Thymus (tissue), 11 donors: ENCODE data around the gene LRP1. TPM values are rescaled to one million over a fixed set of nuclear protein-coding genes. Genes with fewer than 3 reads are reported as not detected.

Source experiments
- DNase-seq, 9 donors: peaks; one replicate each; pipeline ENCODE4 v3.0.0-alpha.2; 2013; ENCODE audit warnings: low spot score in 9 of 9, low read depth in 6 of 9, missing footprints in 1 of 9
- H3K27ac ChIP-seq, 2 donors: one replicate each; pipeline ENCODE4 v1.5.1; 2013; ENCODE audit warnings: control low read depth in 1 of 2, low read depth in 1 of 2, low read length in 1 of 2, mild to moderate bottlenecking in 1 of 2, moderate library complexity in 1 of 2
- H3K27me3 ChIP-seq, 2 donors: one replicate each; pipeline ENCODE4 v1.5.1; 2013; ENCODE audit warnings: low read length in 1 of 2; ENCODE audit not compliant: control insufficient read depth in 2 of 2, insufficient read depth in 1 of 2
- H3K36me3 ChIP-seq, 2 donors: one replicate each; pipeline ENCODE4 v1.5.1; 2013; ENCODE audit warnings: low read length in 1 of 2, mild to moderate bottlenecking in 1 of 2, moderate library complexity in 1 of 2; ENCODE audit not compliant: control insufficient read depth in 2 of 2, insufficient read depth in 2 of 2
- H3K4me1 ChIP-seq, 2 donors: one replicate each; pipeline ENCODE4 v1.5.1; 2013; ENCODE audit warnings: low read length in 2 of 2; ENCODE audit not compliant: control insufficient read depth in 2 of 2, insufficient read depth in 2 of 2
- H3K4me3 ChIP-seq, 2 donors: one replicate each; pipeline ENCODE4 v1.5.1; 2013; ENCODE audit warnings: low read length in 2 of 2, control low read depth in 1 of 2, mild to moderate bottlenecking in 1 of 2
- H3K9me3 ChIP-seq, 2 donors: one replicate each; pipeline ENCODE4 v1.5.1; 2013; ENCODE audit warnings: low read length in 1 of 2, mild to moderate bottlenecking in 1 of 2; ENCODE audit not compliant: control insufficient read depth in 2 of 2, insufficient read depth in 1 of 2
- WGBS: extraction: QIAGEN DNeasy Blood & Tissue Kit; methylation state at CpG from one replicate; pipeline ENCODE4 v1.1.7; 2013; 5-methylcytosine and 5-hydroxymethylcytosine counted together
- polyA plus RNA-seq: library from polyadenylated mRNA; stranded (reverse); fragments of 200-250 nt; gene quantifications from one replicate; pipeline ENCODE4 v1.2.3, GENCODE V29; 2013
- total RNA-seq: library from RNA; stranded (reverse); fragments of 120-200 nt; gene quantifications from one replicate; pipeline ENCODE4 v1.2.4, GENCODE V29; 2013
- donor health status: healthy.

The LRP1 gene
- total and polyA plus RNA-seq, 2 donors: 4.5 to 22.6 TPM

GRCh38 chr12:57205186-57205585 is 76.9 kb downstream of the LRP1 start:
- H3K9me3 ChIP-seq: peaks cover 0 to 3% of the 10 kb centered on the region in 2 donors
- H3K27me3 ChIP-seq: peaks cover 0 to 7% of the 10 kb centered on the region in 2 donors
- no peak for DNase-seq
- no peaks in the 10 kb centered on the region for H3K4me1 ChIP-seq
- H3K36me3 ChIP-seq: no peaks in the 10 kb centered on the region
- no peak overlapping the region for H3K27ac ChIP-seq
- no peak overlapping the region for H3K4me3 ChIP-seq
- WGBS: 98% methylated on average over 26 of the region's 26 CpGs

- no peaks in the 10 kb centered on the region for H3K4me1 ChIP-seq
- no peak overlapping the region for H3K4me3 ChIP-seq
- H3K27ac ChIP-seq: no peak overlapping the region
- no peaks in the 10 kb centered on the region for H3K36me3 ChIP-seq
- peaks cover 0 to 3% of the 10 kb centered on the region in 2 donors for H3K9me3 ChIP-seq
- peaks cover 0 to 12% of the 10 kb centered on the region in 2 donors for H3K27me3 ChIP-seq
- DNase-seq: no peak
- WGBS: 92% methylated on average over 7 of the region's 7 CpGs
Measured at GRCh38 chr12:57205931-57206330, 77.6 kb downstream of the LRP1 start.

DNA sequence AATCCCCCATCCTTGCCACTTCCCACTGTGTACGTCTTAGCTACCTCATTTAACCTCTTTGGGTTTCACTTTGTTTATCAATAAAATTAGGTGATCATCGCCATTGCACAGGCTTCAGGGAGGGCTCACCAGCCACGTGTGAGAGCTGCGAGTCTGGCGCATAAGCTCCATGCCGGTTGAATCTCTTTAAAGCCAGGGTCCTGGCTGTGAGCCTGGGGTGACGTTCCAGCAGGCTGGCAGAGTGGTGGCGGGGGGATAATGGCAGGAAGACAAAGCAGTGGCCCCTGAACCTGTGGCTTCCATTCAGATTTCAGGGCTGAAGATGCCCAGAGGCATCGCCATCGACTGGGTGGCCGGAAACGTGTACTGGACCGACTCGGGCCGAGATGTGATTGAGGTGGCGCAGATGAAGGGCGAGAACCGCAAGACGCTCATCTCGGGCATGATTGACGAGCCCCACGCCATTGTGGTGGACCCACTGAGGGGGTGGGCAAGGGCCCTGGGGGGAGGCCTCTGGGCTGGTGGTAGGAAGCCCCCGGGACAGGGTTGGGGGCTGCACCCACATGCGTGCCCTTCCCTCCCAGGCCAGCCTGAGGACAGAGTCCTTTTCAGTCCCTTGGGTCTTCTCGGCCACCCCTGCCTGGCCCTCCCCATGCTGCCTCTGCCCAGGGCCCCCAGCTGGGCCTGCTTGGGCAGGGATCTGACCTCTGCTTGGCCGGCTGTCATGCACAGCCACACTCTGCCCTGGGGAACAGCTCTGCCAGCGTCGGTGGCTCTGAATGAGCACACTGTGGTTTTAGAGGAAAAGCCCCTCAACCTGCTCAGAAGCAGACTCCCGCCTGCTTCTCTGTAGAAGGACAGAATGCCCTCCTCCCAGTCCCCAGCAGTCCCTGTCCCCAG is 79.7 kb downstream of the LRP1 start:
- WGBS: 96% methylated on average over 29 of the region's 29 CpGs
- no peak for DNase-seq

GRCh38 chr12:57208631-57209282 is 80.5 kb downstream of the LRP1 start:
- Histone ChIP-seq H3K9me3 (peaks cover 0 to 3% of the 10 kb centered on the region in 2 donors), H3K27ac (no peak overlapping the region), H3K4me3 (no peak overlapping the region), H3K36me3 (no peaks in the 10 kb centered on the region), H3K4me1 (peaks cover 0 to 5% of the 10 kb centered on the region in 2 donors), H3K27me3 (peaks cover 4 to 38% of the 10 kb centered on the region in 2 donors)
- DNase-seq: no peak
- 95% methylated on average over 22 of the region's 22 CpGs for WGBS

More for the DNA sequence above, 79.7 kb downstream of the LRP1 start:
- Histone ChIP-seq H3K4me3 (no peak overlapping the region), H3K36me3 (no peaks in the 10 kb centered on the region), H3K4me1 (no peaks in the 10 kb centered on the region), H3K27me3 (peaks cover 0 to 31% of the 10 kb centered on the region in 2 donors), H3K9me3 (peaks cover 0 to 3% of the 10 kb centered on the region in 2 donors), H3K27ac (no peak overlapping the region)

DNA sequence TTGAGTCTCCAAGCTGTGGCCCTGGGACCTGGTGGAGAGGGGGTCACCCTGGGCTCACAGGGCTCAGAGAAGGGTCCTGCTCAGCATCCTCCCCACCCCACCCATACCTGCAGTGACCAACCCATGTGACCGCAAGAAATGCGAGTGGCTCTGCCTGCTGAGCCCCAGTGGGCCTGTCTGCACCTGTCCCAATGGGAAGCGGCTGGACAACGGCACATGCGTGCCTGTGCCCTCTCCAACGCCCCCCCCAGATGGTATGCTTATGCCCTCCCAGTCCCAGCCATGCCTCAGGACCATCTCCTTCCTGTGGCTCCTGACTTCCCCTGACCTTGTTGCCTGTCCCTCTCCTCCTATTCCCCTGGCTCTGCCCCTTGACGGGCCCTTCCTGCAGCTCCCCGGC is 81.6 kb downstream of the LRP1 start:
- 85% methylated on average over 8 of the region's 8 CpGs for WGBS
- DNase-seq: no peak

DNA sequence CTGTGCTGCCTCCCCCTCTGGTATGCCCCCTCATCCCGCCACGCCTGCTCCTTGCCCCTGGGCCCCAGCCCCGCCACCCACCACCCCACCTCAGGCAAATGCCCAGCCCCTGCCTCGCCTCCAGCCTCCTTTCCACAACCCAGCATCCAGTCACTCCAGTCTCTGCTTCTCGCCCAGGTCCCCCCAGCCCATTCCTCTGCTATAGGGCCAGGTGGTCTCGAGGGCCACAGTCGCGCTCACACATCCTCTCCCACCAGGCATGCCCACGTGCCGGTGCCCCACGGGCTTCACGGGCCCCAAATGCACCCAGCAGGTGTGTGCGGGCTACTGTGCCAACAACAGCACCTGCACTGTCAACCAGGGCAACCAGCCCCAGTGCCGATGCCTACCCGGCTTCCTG is 82.2 kb downstream of the LRP1 start:
- 88% methylated on average over 15 of the region's 15 CpGs for WGBS
- H3K9me3 ChIP-seq: peaks cover 0 to 8% of the 10 kb centered on the region in 2 donors
- DNase-seq: no peak

More for the DNA sequence above, 81.6 kb downstream of the LRP1 start:
- peaks cover 15 to 50% of the 10 kb centered on the region in 2 donors for H3K27me3 ChIP-seq
- H3K36me3 ChIP-seq: no peaks in the 10 kb centered on the region
- no peak overlapping the region for H3K27ac ChIP-seq
- H3K9me3 ChIP-seq: peaks cover 0 to 8% of the 10 kb centered on the region in 2 donors
- H3K4me3 ChIP-seq: no peak overlapping the region
- H3K4me1 ChIP-seq: peaks cover 0 to 16% of the 10 kb centered on the region in 2 donors

GRCh38 chr12:57210926-57211692 is 82.8 kb downstream of the LRP1 start:
- Histone ChIP-seq H3K27ac (no peak overlapping the region), H3K27me3 (peaks cover 27 to 62% of the 10 kb centered on the region in 2 donors), H3K9me3 (peaks cover 0 to 8% of the 10 kb centered on the region in 2 donors), H3K4me3 (no peak overlapping the region), H3K4me1 (peaks cover 0 to 22% of the 10 kb centered on the region in 2 donors), H3K36me3 (no peaks in the 10 kb centered on the region)
- DNase-seq: no peak
- WGBS: 95% methylated on average over 16 of the region's 16 CpGs

More for the DNA sequence above, 82.2 kb downstream of the LRP1 start:
- no peaks in the 10 kb centered on the region for H3K36me3 ChIP-seq
- H3K4me3 ChIP-seq: no peak overlapping the region
- peaks cover 21 to 55% of the 10 kb centered on the region in 2 donors for H3K27me3 ChIP-seq
- H3K27ac ChIP-seq: no peak overlapping the region
- peaks cover 0 to 16% of the 10 kb centered on the region in 2 donors for H3K4me1 ChIP-seq

GRCh38 chr12:57211791-57212700 is 83.8 kb downstream of the LRP1 start:
- peaks cover 0 to 11% of the 10 kb centered on the region in 2 donors for H3K9me3 ChIP-seq
- 96% methylated on average over 27 of the region's 27 CpGs for WGBS
- H3K4me3 ChIP-seq: no peak overlapping the region
- H3K4me1 ChIP-seq: peaks cover 4 to 29% of the 10 kb centered on the region in 2 donors
- no peak for DNase-seq
- no peaks in the 10 kb centered on the region for H3K36me3 ChIP-seq
- peaks cover 36 to 70% of the 10 kb centered on the region in 2 donors for H3K27me3 ChIP-seq
- no peak overlapping the region for H3K27ac ChIP-seq
